GM21360 (cell line): ENCODE results near the gene COQ4.

Experiments
- ATAC-seq: cut with Tn5 transposase; IDR thresholded peaks from one replicate; pipeline ENCODE4 v1.9.1; 2021; ENCODE audit warnings: mild to moderate bottlenecking, moderate library complexity; ENCODE audit not compliant: unreplicated experiment

Gene COQ4

DNA sequence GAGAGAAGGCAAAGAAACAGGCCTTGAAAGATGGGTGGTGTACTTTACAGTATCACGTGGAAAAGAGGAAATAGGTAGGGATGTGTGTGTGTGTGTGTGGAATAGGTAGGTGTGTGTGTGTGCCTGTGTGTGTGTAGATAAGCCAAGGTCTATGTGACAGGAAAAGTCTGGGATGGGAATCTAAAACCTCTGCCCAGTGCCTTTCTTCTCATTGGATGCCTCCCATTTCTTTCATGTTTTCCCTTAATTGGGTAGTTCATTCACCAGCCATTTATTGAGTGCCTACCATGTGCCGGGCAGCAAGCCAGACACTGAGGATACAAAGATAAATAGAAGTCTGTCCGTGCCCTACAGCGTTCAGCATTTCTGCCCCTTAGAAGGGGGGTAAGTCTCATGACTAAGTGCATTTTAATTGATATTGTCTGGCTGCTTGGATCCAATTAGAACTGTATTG, 49.6 kb downstream of the COQ4 start:
- ATAC-seq = no peak

GRCh38 chr9:128372784-128373183, 50.1 kb downstream of the COQ4 start:
- no peak for ATAC-seq

DNA sequence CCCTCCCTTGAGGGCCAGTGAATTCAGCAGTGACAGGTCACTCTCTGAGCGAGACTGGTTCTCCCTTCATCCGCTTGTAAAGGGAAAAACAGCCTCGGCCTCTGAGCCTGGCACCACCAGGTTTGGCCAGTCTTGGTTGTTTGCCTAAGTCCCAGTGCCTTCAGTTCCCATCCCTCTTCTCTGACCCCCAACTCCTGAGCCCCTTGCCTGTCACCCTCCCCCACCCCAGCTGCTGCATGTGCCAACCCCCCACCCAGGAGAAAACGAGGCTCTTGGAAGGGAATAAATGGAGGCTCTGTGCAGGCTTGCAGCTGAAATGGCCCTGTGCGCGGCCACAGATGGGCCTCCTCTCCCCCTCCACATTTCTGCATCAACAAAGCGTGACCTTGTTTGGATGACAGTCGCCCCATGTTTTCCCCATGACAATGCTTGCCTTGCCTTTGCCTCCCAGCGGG, 51.6 kb downstream of the COQ4 start:
- no peak for ATAC-seq

DNA sequence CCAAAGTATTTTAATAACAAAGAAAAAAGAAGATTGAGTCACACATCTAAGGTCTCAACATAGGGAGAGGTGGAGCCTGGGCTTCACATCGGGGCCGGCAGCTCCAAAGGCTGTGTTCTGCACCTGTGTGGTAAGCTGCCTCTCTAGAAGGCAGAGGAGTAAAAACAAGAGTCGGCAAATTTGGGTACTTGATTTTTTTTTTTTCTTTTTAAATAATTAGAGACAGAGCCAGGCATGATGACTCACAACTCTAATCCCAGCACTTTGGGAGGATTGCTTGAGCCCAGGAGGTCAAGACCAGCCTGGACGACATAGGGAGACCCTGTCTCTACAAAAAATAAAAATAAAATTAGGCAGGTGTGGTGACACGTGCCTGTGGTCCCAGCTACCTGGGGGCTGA, 53.2 kb downstream of the COQ4 start:
- ATAC-seq = no peak

GRCh38 chr9:128382261-128382660, 59.6 kb downstream of the COQ4 start:
- no peak for ATAC-seq

GRCh38 chr9:128383007-128383753, 60.5 kb downstream of the COQ4 start:
- ATAC-seq = no peak
